CD4-positive, alpha-beta T cell treated with Interleukin-2 at 100 ng/mL for 4 hours (primary cell): ENCODE measurements around the gene CMPK2.
"Not testable (repeated sequence)": the region's sequence is repeated elsewhere in the genome, so short reads cannot be mapped to it uniquely, and the experiment has no call there.

Experiments
- DNase-seq: peaks from one replicate; pipeline ENCODE4 v3.0.0-alpha.2; 2020; ENCODE audit warnings: low spot score

The CMPK2 gene

GRCh38 chr2:6880200-6880733 is 14.6 kb upstream of the CMPK2 start:
- peak; percentile 70 for DNase-seq

- DNase-seq: no peak
Measured at GRCh38 chr2:6879011-6879410, 13.3 kb upstream of the CMPK2 start.

GRCh38 chr2:6878549-6878948 is 12.8 kb upstream of the CMPK2 start:
- no peak for DNase-seq

- peak; percentile 66 for DNase-seq
Measured at GRCh38 chr2:6877402-6878304, 11.9 kb upstream of the CMPK2 start, which contains the start of gene RSAD2. TSS of gene RSAD2 (plus strand) at chr2:6877777. CDS start at chr2:6877801, 24 bp downstream.

- no peak for DNase-seq
Measured at GRCh38 chr2:6876309-6876708, 10.6 kb upstream of the CMPK2 start.

GRCh38 chr2:6874032-6874431 is 8.3 kb upstream of the CMPK2 start:
- DNase-seq: no peak

GRCh38 chr2:6872394-6872793 is 6.7 kb upstream of the CMPK2 start:
- DNase-seq: no peak

- no peak for DNase-seq
Measured at GRCh38 chr2:6866982-6867381, 1.3 kb upstream of the CMPK2 start.

GRCh38 chr2:6866275-6866671 is 566 bp upstream of the CMPK2 start:
- DNase-seq: peak; percentile 56

- DNase-seq: peak; percentile 18
Measured at GRCh38 chr2:6864923-6865345, 773 bp downstream of the CMPK2 start.

GRCh38 chr2:6864231-6864754 is 1.4 kb downstream of the CMPK2 start:
- DNase-seq: no peak

- DNase-seq: no peak
Measured at GRCh38 chr2:6863792-6864191, 1.9 kb downstream of the CMPK2 start.

GRCh38 chr2:6860296-6860695 is 5.4 kb downstream of the CMPK2 start:
- no peak for DNase-seq

- DNase-seq: not testable (repeated sequence)
Measured at GRCh38 chr2:6858466-6859027, 7.2 kb downstream of the CMPK2 start.

GRCh38 chr2:6856548-6856920 is 9.2 kb downstream of the CMPK2 start:
- no peak for DNase-seq

- DNase-seq: no peak
Measured at GRCh38 chr2:6855860-6856547, 9.7 kb downstream of the CMPK2 start.

- no peak for DNase-seq
Measured at GRCh38 chr2:6854416-6854815, 11.3 kb downstream of the CMPK2 start.

GRCh38 chr2:6852195-6852594 is 13.5 kb downstream of the CMPK2 start:
- DNase-seq: no peak

GRCh38 chr2:6846967-6847681 is 18.6 kb downstream of the CMPK2 start:
- no peak for DNase-seq

- DNase-seq: no peak
Measured at GRCh38 chr2:6846540-6846939, 19.2 kb downstream of the CMPK2 start.

GRCh38 chr2:6845903-6846302 is 19.8 kb downstream of the CMPK2 start:
- DNase-seq: no peak

GRCh38 chr2:6845312-6845711 is 20.4 kb downstream of the CMPK2 start:
- peak; percentile 8 for DNase-seq
